SH-SY5Y (cell line): ENCODE data around the gene ZBTB9.

Source experiments
- GATA2 ChIP-seq: IDR thresholded peaks from 2 replicates; pipeline ENCODE4 v1.6.1; 2011; ENCODE audit warnings: mild to moderate bottlenecking, low read depth, low read length
- GATA3 ChIP-seq: IDR thresholded peaks from 2 replicates; pipeline ENCODE4 v1.6.1; 2011; ENCODE audit warnings: low read depth, mild to moderate bottlenecking, low read length, moderate library complexity

ZBTB9 gene

GRCh38 chr6:33425668-33426577 is 28.5 kb upstream of the ZBTB9 start:
- TF ChIP-seq GATA3 (no peak), GATA2 (no peak)

DNA sequence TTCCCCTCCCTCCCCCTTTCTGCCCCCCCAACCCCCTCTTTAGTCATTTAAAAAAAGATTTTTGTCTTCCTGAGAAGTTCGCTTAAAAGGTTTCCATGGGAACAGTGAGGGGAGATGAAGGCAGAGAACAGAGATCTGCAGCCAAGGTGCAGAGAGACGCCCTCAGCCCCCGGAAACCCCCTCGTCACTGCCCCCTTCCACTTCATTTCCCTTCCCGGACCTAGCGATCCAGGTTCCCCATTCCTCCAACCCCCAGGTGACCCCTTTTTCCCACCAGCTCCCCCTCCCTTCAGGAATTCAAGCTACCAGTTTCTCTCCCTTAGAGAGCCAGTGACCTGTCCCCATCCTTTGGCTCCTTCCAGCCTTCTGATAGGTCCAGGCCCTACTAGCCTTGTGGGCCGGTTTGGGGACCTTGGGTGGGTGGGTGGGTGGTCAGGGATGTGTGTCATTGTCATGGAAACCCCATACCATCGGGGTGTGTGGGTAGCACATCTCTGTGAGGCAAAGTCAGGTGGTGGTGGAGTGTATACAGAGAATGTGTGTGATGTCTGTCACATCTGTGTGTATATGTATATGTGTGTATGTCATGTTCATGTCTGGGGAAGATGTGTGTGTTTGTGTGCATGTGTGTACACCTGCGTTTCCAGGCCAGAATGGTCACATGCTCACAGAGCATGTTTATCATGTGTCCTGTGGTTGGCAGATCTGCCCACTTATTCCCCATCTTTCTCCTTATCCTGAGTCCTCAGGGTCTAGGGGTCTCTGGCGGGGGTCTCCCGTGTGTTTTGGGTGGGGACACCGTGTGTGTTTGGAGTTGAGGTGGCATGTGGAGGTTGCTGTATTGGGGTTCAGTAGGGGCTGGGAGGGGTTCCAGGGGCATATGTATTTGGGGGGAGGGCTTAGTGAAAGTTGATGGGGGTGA is 27.5 kb upstream of the ZBTB9 start:
- no peak for TF ChIP-seq GATA3

DNA sequence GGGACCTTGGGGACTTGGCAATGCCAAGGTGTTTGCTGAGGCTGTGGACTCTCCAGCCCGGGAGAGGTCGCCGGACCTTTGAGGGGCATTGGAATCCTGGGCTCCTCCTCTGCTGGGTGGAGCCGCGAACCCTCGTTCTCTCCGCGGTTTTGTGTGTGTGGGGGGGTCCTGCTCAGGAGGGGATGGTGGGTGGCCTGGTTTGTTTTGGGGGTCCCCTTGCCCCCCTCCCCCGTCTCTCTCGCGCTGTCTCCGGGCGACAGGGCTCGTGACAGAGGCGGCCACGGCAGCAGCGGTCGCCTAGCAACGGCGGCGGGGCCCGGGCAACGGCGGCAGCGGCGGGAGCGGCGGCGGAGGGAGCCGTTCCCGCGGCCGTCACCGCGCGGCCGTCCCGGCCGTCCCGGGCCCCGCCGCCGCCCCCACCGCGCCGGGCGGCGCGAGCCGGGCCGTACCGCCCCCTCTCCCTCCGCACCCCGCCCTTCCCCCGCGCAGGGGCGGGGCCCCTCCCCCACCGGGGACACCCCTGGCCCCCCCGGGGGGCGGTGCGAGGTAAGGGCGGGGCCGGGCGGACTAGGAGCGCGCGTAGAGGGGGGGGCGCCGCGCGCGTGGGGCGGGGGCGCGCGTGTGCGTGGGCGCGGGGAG is 26.7 kb upstream of the ZBTB9 start:
- TF ChIP-seq GATA2 (no peak), GATA3 (no peak)

- TF ChIP-seq GATA2 (no peak), GATA3 (no peak)
Measured at GRCh38 chr6:33428224-33428965, 26.0 kb upstream of the ZBTB9 start.

DNA sequence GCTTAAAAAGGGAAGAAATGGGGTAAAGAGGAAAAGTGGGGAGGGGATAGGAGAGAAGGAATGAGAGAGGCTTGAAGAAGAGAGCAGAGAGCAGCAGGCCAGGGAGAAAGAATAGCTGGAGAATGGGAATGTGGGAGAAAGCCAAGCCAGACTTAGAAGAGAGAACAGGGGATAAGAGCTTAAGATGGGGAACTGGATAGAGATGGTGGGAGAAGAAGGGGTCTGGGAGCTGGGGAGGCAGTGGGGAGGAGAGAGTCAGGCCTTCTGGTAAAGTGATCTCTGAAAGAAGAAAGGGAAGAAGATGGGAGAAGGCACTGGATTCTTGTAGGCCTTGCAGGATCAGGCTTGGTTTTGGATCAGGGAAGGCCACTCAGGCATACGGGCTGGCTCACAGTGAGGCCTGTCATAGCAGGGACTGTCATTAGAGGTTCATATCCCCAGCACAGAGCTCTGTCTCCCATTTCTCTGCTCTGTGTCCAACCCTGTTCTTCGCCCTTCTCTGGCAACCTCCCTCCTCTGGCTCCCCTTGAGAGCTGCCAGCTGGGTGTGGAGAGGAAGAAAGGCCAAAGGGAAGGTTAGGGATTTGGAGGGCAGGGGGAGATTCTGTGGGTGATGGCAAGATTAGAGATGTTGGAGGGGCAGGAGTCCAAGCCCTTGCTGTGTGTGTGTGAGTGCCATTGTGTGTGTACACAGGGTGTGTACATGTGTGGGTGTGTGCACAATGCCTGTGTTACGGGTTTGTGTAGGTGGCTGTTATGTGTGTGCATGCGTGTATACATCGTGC is 25.2 kb upstream of the ZBTB9 start:
- no peak for TF ChIP-seq GATA2
- no peak for TF ChIP-seq GATA3

- no peak for TF ChIP-seq GATA2
- TF ChIP-seq GATA3: no peak
Measured at GRCh38 chr6:33429750-33430052, 24.7 kb upstream of the ZBTB9 start.

- TF ChIP-seq GATA2 (no peak), GATA3 (no peak)
Measured at GRCh38 chr6:33430334-33430733, 24.0 kb upstream of the ZBTB9 start.

DNA sequence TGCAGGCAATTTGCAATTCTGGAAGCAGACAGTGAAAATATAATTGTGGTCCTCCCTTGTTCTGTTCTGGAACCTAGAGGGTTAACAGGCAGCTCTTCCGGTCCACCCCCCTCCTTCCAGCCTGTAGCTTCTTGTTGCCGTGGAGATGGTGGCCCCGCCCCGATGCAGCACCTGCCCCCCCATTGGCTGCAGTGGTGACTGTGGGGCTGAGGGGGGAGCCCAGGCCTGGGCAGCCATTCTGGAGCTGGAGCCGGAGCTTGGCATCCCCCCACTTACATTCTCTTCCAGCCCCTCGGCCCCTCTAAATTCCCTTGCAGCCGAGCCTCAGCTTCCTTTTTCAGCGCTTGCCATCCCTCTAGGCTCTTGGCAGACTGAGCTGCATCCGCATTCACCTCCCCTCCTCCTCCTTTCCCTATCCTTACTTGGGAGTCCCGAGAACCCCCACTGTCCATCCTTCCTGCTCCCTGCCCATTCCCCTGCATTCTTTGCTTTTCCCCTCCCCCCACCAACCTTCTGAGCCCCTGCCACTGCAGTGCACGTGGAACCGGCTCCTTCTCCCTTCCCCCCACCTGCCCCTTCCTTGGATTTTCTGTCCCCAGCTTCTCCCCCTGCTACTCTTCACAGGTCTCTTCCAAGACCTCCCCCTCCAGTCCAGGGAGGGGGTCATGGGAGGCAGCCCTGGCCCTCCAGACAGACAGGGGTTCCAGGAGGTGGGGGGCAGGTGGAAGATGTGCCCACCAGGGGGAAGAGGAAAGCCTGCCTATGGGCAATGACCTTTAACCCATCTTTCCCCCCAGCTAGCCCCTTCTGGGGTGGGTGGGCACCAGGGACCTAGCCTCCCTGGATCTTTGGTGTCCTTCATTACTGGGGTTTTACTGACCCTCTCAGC is 23.1 kb upstream of the ZBTB9 start:
- TF ChIP-seq GATA2: no peak
- no peak for TF ChIP-seq GATA3

- no peak for TF ChIP-seq GATA3
- TF ChIP-seq GATA2: no peak
Measured at GRCh38 chr6:33431880-33432541, 22.4 kb upstream of the ZBTB9 start.

GRCh38 chr6:33432546-33432945 is 21.8 kb upstream of the ZBTB9 start:
- TF ChIP-seq GATA2 (no peak), GATA3 (no peak)

- no peak for TF ChIP-seq GATA2
- TF ChIP-seq GATA3: no peak
Measured at GRCh38 chr6:33433001-33433543, 21.3 kb upstream of the ZBTB9 start.
